DOHH2 (cell line): ENCODE data around the gene LARGE1.

ENCODE experiments used
- CTCF ChIP-seq: fragments of 200-600 bp; sonication (generic); IDR thresholded peaks from one replicate; pipeline ENCODE4 v1.5.1; 2014; ENCODE audit warnings: antibody characterized with exemption, mild to moderate bottlenecking, low read depth, low read length; ENCODE audit not compliant: poor library complexity, severe bottlenecking
- EZH2phosphoT487 ChIP-seq: fragments of 200-600 bp; sonication (generic); IDR thresholded peaks from 2 replicates; pipeline ENCODE4 v1.6.1; 2017; ENCODE audit warnings: borderline replicate concordance, mild to moderate bottlenecking, antibody characterized with exemption, low read length, moderate library complexity, mixed read lengths

DNA sequence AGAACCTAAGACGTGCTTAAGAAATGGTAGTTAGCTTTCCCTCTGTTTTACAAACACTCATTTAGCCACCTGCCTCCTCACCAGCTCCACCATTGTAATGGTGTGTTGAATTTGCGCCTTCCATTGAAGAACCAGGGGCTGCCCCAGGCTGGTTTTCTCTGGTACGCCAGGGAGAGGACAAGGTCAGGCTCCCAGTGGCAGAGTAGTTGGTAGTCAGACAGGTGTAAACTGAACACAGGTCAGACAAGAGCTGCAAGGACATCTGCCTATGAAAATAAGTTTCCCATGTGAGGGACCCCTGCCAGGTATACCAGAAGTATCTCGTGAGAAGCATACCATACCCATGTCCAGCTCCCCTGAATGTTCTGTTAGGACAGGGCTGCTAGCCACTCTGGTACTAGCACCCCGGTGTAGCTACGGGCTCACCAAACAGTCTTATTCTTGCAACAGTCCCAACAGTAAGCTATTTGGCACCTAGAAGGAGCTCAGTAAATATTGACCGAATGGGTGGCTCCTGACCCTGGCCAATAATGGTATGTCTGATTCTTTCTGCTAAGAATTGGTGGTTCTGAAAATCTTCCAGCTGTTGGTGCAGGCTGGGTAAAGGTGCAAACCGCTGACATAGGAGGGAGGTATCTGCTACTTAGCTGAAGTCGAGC is 359.0 kb downstream of the LARGE1 start:
- TF ChIP-seq CTCF = no peak
- no peak for TF ChIP-seq EZH2phosphoT487
